Eye (tissue), 1 donor: ENCODE data around the gene SKOR1.

Source experiments
- DNase-seq: peaks from one replicate; pipeline ENCODE4 v3.0.0-alpha.2; 2015

The SKOR1 gene

DNA sequence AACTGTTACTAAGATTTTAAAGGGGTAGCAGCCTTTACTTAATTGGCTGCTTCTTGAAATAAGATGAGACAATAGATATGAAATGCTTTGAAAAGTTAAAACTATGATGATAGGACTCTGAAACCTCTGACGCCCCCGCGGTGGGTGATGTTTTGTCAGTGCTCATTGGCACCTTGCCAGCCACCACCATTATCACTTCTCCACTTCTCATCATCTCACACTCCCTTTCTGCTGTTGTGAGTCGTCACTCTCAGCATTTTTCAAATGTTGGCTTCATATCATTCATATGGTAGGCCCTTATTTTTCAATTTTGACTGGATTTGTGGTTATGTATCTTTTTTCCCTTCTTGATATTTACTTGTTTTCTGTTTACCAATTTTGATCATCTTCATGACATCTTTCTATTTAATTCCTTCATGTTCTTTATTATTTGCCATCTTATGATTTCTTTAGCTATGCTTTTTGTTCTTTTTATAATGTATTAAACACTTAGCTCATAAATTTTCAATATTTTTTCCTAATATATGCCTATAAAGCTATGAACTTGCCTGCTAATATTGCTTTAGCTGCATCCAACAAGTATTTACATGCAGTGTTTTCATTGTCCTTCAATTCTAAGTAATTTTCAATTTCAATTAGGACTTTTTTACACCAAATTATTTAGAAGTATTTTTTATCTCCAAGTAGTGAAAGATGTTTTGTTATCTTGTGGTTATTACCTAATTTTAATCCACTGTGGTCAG is 30.3 kb upstream of the SKOR1 start:
- DNase-seq = no peak

DNA sequence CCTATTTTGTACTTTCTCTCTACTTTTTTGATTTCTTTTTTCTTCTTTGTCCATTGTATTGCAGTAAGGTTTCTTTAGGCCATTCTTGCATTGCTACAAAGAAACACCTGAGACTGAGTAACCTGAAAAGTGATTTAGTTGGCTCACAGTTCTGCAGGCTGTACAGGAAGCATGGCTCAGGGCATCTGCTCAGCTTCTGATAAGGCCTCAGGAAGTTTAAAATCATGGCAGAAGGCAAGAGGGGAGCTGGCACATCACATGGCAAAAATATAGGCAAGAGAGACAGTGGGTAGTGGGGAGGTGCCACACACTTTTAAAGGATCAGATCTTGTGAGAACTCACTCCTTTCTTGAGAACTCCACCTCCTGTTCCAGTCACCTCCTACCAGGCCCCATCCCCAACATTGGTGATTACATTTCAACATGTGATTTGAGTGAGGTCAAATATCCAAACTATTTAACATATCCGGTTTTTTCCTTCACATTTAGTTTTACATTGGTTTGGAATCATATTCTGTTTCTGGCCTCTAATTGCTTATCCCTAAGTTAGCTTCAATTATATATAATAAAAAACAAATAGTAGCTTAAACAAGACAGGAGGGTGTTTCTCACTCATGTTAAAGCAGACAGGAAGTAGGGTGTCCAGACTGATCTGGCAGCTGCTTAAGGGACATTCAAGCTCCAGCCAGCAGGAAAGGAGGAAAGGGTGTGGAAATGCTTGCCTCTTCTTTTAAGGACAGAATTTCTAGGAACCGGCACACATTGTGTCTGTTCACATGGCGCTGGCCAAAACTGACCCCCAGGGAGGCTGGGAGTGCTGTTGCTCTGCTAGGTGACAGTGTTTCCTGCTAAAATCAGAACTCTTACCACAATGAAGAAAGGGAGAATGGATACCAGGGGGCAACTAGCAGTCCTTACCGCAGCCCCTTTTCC is 28.8 kb upstream of the SKOR1 start:
- no peak for DNase-seq

DNA sequence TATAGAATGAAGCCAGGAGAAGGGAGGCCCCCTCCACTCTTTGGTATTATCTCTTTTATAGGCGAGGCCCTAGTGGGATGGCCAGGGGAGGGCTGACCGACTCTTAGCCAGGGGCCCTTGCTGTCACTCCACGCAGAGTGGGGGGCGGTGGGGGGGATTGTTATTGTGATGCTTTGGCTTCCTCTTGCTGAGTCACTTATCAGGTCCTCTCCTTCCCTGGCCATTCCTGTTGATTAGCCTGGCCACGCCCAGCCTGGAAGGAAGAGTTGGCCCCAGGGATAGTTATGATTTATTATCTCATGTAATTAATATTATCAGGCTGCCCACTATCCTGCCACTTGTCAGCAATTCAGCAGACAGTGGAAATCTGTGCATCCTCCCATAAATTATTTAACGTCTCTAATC is 25.5 kb upstream of the SKOR1 start:
- no peak for DNase-seq

DNA sequence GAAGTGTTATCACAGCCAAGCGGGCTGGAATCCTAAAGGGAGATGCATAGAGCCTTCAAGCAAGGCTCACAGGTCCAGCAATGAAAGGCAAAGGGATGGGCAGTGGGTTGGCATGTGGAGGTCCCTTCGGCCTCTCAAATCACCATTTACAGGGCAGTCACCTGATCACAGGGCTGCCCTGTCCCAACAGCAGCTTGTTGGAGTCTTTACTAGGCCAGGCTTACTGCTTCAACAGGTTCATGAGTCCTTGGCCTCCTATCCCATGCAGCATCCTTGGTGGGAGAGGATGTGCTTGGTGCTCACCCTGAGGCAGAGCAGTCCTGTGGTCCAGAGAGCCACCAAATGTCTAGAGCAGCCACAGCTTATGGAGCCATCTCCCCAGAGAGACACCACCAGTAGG is 24.2 kb upstream of the SKOR1 start:
- no peak for DNase-seq

DNA sequence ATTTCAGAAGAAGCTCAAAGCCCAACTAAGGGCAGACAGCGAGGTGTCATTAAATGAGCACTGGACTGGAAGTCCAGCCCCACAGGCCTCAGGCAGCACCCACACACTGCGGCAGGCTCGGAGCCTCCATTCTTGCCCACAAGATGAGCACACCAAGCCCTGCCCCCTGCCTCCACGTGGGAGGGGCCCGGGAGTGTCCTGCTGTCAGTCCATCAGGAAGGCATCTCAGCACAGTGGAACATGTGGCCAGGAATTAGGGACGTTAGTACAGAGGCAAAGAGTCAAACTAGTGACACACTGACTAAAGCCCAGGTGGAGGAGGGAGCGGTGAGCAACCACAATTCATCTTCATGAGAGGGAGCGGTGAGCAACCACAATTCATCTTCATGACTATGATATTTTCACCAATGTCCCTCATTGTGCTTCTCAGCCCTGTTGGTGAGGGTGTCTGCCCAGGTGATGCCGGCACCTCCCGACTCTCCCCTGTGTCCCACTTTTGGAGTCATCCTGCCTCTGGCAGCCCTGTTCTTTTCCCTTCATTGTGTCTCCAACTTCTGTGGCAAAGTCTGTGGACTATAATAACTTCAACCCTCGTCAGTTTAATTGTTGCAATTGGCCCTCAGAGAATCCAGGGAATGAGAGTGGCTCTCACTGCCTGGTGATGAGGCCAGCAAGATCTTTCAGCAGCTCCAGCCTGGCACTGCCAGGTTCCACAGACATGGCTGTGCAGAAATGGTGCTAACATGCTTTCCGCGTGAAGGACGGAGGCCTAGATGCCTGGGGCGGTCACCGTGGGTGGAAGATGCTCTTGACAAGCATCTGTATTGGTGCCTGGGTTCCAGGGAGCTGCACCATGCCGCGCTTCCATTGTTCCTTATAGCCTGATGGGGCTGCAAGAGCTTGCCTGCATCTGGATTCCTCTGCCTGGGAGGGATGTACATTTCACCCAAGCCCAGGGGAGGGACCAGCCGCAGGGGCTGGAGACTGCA is 23.1 kb upstream of the SKOR1 start:
- no peak for DNase-seq

DNA sequence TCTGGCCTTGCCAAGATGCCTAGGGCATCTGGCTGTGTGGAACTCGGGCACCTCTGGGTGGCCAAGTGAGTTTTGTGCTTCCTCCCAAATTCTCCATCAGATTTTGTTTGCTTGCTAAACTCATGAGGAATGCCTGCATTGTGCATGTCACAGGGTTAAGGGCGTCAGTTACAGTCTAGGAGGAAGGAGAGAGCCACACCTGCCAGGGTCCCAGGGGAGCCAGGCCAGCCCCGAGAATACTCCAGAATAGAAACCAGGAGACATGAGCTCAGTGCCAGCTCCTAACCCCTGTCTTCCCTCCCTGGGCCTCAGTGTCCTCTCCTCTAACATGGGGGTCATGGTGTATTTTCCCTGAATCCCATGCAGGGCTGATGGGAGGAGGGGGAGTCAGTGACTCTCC is 22.0 kb upstream of the SKOR1 start:
- no peak for DNase-seq

DNA sequence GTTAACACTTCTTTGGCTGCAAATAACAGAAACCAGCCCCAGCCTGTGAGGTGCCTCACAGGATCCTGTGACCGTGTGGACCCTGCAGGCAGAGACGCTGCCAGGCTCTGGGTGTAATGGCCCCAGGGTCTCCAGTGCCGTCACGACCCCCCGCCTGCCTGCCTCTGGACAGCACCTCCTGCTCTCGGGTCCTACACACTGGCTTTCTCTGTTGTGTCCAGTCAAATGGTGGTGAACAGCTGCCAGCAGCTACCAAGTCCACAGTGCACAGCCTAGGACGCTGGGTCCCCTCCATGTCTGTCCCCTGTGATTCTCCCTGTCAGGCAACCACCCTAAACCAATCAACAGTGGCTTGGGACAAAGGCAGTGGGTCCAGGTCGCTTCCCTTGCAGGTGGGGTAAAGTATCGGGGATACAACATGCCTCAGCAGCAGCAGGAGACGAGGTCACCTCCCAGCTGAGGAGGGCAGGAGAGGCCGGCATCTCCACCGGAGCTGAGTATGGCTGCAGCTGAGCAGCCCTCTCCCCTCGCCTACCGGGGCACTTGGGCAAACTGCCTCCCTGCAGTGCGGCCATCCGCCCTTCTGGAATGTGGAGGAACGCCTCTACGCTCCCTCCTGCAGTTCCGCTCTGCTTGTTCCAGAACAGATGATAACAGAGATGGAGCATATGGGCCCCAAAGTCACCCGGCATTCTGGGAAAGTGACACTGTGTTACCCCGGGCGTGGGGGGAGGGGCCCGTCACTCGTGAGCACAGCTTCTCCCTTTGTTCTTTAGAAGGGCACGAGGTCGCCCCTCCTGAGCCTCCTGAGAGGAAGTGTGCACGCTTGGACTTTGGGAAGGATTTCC is 21.1 kb upstream of the SKOR1 start:
- peak; percentile 81 for DNase-seq

DNA sequence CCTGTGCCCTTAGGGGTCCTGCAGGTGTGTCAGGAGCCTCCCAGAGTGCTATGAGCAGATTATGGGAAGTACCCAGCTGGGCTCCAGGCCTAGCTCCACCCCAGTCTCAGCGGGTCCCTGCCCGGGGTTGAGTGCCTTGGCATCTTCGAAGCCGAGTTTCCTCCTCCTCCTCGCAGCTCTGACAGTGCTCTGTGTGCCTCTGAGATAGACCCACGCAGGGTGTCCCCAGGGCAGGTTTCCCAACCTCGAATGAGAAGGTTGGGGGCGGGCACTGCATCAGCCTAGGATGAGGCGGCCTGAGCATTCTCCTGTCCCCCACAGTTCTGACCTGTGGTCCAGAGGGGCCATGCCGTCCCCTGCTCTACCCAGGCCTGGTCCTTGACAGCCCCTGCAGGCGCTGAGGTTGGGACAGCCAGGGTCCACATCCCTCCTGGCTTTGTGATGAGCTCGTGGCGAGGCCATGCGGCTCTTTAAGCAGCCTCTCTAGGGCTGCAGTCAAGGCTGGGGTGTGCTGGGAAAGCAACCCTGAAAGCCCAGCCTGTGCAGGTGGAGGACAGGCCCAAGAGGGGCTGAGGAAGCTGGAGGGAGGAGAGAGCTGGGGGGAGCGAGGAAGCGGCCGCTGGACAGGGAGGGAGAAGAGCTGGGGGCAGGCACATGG is 20.2 kb upstream of the SKOR1 start:
- no peak for DNase-seq

DNA sequence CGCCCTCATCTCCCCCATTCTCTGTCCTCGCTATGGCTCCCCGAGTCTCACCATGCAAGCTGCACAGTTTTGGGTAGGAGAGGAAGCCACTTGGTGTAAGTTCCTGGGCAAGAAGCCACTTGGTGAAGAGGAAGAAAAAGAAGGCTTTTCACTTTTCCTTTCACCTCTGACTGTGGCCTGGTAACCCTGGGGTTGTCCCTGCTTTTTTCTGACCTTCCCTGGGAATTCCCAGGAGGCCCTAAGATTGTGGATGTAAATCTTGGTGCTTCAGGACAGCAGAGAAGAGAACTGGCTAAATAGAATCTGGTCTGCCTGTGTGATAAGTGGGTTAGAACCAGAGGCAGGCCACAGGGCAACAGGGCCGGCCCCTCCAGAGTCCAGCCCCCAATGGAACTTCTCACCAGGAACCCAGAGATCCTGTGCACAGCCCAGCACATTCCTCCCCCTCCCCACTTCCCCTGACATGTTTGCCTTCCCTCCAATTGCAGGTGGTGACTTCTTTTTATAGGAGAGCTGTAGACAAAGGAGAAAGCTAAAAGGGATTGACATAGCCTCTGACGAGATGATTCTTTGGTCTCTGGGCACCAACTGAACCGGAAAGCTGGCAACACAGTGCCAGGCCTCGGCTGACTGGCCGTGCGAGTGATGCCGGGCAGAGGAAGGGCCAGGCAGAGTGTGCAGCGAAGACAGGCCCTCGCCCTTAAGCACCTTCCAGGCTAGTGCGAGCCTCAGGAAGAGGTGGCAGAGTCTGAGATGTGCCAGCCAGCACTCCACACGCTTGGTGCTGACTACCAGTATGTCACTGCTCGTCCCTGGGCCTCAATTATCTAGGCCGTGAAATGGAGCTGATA is 19.4 kb upstream of the SKOR1 start:
- peak; percentile 33 for DNase-seq

DNA sequence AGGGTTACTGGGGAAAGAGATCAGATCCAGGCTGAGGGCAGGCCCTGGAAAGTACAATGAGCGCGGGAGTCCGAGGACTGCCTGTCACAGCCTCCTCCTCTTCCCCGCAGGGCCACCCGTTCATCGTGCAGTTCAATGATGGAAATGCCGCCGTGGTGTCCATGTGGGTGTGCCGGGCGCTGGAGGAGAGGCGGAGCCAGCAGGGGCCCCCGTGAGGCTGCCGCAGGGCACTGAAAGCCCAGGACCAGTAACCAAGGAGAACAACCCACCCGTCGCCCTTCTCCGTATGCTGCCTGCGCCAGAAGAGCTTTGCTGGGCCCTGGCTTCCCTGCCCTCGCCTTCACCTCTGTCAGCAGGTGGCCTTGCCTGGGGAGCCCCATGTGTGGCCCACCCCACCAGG is 18.8 kb upstream of the SKOR1 start:
- DNase-seq = no peak

DNA sequence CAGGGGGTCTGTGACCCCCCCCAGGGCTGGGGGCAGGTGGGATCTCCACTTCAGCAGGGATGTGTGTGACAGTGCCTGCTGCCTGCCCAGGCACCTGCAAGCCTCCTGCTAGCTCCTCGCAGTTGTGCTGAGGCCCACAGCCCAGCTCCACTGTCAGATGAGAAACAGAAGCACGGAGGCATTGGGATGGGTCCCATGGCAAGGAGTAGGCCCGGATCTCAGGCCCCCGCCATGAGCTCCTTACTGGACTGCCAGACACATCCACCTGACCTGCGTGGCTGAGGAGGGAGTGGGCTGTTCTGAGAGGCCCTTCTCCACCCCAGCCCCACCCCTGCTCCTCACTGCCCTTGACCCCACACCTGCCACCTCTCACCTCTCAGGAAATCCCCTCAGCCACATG is 18.2 kb upstream of the SKOR1 start:
- no peak for DNase-seq

DNA sequence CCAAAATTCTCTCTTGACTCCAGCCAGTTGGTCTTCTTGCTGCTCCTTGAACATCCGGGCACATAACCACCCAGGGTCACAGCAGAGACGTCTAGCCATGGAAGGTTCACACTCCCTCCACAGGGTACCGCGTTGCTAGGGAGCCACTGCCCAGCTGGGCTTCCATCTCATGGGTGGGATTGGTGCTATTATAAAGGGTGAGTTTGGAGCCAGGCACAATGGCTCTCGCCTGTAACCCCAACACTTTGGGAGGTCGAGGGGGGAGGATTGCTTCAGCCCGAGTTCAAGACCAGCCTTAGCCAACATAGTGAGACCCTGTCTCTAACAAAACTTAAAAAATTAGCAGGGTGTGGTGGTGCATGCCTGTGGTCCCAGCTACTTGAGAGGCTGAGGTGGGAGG is 17.5 kb upstream of the SKOR1 start:
- DNase-seq = no peak

DNA sequence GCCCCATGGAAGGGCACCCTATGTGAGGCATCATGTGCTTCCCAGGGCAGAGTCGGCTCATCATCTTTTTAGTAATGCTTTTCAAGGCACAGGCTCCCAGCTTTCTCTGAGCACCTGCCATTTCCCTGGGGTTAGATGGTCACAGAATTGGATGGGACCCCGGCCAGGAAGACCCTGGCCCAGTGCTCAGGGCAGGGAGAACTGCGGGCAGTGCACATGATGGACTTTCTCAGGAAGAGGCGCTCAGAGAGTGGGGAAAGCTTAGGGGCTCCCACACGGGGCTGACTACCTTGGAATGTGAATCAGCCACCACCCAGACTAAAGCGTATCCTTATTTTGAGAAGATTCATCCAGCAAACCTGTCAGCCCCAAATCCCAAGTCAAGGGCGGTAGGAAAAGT is 16.5 kb upstream of the SKOR1 start:
- DNase-seq = no peak

DNA sequence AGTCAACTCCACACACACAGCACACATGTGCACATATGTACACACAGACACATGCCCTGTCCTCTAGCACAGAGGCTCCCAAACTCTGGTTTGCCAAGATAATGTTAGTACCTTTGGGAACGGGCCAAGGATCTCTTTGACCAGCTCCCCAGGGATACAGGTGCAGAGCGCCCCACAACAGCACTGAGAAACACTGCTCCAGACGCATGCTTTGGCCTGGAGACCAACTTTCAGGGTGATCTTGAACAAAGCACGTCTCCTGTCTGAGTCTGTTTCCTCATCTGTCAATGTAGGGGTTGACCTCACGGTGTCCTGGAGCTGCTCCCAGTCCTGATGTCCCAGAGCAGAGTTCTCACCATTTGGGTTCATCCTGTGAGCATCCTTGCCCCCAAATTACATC is 15.9 kb upstream of the SKOR1 start:
- no peak for DNase-seq

DNA sequence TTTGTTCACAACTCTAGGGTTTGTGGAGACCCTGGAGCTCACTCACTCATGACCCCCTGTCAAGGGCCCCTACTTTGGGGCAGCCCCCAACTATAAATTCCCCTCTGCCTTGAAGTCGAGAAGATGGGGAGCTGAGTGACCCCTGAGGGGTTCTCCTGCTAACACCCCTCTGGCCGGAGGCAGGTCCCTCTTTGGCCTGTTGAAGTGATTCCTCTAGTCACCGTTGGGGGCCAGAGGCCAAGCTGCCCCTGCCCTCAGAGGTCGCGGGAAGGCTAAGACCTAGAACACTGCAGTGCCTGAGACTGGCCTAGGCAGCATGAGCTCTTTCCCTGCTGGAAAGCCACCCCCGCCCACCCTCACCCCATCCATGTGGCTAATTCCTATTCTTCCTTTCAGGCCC is 15.4 kb upstream of the SKOR1 start:
- DNase-seq = no peak

DNA sequence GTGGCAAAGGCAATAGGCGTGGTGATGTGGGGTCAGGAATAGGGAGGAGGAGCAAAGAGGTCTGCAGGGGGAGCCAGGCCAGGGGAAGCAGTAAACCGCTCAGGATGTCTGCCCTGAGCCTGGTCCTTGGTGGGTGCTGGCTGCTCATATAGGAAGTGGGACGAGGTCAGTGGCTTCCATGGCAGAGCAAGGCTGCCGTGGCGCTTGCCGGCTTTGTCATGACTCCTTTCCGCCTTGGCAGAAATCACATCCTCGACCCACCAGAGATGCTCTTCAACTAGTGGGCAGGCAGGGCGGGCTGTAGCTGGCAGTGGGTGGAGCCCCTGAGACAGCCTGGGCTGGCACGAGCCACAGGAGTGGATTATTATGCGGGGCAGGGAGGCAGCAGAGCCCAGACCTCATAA is 13.1 kb upstream of the SKOR1 start:
- no peak for DNase-seq

DNA sequence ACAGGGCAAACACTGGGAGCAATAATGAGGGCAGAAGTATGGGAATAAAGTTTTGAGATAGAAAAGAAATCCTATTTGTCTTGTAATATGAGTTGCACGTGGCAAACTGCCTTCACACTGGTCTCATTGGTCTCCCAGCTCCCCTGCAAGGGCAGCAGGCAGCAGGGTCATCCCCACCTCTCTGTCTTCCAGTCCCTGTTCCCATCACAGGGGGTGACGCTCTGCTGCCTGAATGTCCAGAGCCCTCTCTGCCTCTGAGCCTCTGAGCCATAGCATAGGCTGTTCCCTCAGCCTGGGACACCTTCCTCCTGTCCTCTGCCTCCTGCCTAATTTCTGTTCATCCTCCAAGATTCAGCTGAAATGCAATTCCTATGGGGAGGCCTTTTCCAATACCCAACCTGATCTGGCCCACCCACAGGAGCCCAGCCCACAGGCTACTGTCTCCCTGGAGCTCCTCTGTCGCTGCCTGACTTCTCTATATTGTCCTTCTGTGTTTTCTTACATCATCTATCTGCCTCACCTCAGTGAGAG is 12.1 kb upstream of the SKOR1 start:
- no peak for DNase-seq

DNA sequence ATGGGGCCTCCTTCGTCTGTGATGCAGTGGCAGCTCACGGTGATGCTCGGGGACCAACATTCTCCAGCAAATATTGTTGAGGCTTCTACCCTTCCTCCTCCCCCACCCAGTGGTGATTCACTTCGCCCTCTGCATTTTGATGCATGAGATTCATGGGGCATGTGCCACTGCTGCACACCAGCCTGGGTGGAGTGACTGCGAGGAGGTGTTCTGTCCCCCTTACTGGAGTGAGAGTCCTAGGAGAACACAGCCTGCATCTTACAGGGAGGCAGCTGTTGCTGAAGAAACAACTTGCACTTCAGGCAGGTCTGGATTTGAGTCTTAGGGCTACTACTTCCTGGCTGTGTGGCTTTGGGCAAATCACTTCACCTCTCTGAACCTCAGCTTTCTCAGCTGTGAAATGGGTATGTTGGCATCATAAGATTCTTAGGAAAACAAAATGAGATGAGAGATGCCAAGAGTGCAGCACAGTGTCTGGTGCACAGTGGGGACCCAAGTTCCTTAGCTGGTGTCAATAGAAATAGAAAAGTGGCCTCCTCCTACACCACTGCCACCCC is 10.2 kb upstream of the SKOR1 start:
- DNase-seq = no peak

DNA sequence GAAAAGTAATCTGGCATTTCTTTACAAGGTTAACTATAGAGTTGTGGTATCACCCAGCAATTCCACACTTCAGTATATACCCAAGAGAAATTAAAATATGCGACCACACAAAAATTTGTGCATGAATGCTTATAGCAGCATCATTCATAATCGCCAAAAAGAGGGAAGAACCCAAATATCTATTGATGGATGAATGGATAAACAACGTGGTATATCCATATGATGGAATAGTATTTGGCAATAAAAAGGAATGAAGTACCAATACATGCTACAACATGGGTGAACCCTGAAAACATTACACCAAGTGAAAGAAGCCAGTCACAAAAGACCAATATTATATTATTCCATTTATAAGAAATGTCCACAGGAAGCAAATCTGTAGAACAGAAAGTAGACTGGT is 8.6 kb upstream of the SKOR1 start:
- no peak for DNase-seq

DNA sequence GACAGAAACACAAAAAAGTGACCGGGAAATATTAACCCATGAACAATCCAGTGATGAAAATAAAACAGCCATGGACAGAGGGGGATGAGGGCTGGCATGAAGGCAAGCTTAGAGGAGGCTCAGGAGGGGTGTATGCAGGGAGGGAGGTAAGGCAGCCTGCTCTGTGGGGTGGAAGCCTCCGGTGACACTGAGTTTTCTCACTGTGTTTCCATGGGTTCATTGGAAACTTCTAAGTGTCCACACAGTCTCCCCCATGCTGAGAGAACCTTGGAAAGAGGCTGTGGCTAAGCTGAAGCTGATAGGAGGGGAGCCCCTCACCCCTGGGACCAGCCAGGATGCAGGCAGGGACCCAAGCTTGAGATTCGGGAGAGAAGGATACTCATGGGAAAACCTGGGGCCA is 6.8 kb upstream of the SKOR1 start:
- no peak for DNase-seq
